ENCODE data around the gene FAM32A. TPM values are rescaled to one million over a fixed set of nuclear protein-coding genes. Genes with fewer than 3 reads are reported as not detected.

FAM32A gene
- total RNA-seq = 86.1 TPM

GRCh38 chr19:16185123-16185767 lies at the start of gene FAM32A:
TSS of gene FAM32A (plus strand) at chr19:16185410. CDS start at chr19:16185443, 33 bp downstream.

GRCh38 chr19:16143399-16144215 lies 41.6 kb upstream of the FAM32A start, which contains the start of gene HSH2D:
TSS of gene HSH2D (plus strand) at chr19:16143685. CDS start at chr19:16148751, 5,066 bp downstream.

GRCh38 chr19:16197622-16198369 lies 12.6 kb downstream of the FAM32A start, which contains the start of gene AP1M1:
TSS of gene AP1M1 (plus strand) at chr19:16197911. CDS start at chr19:16198027, 116 bp downstream.

Small RNAs within 50 kb of the gene (small RNA-seq; reads per million reads assigned to genes)
- not detected for gene RF00017 (ENCODE audit: low replicate concordance)

Other genes with a start within 250 kb of the FAM32A start
- gene OR10H4, start 236.4 kb upstream of the FAM32A start, total RNA-seq = not detected
- gene TPM4, start 108.9 kb upstream of the FAM32A start, total RNA-seq = 96.7 TPM
- gene RAB8A, start 73.5 kb upstream of the FAM32A start, total RNA-seq = 42.9 TPM
- not detected for gene HSH2D, start 41.7 kb upstream of the FAM32A start, total RNA-seq
- gene CIB3, start 11.9 kb upstream of the FAM32A start, total RNA-seq = not detected
- gene AP1M1, start 12.5 kb downstream of the FAM32A start, total RNA-seq = 53.8 TPM
- gene KLF2, start 139.4 kb downstream of the FAM32A start, total RNA-seq = 1.9 TPM

Data from parietal lobe (tissue), 2 donors.